Bronchial epithelial cell (primary cell): ENCODE measurements around the gene RARRES2. TPM values are rescaled to one million over a fixed set of nuclear protein-coding genes. Genes with fewer than 3 reads are reported as not detected.

Source experiments
- DNase-seq: peaks from one replicate; pipeline ENCODE4 v3.0.0-alpha.2; 2010; ENCODE audit warnings: low read depth
- FAIRE-seq: peaks from 2 replicates; lab custom pipeline; 2011; peaks lifted over from hg19 to GRCh38; lab: Jason Lieb, UNC
- H3K27me3 ChIP-seq: 2 replicates; pipeline ENCODE4 v1.5.1; 2011; ENCODE audit warnings: low read length; ENCODE audit not compliant: control insufficient read depth, insufficient read depth
- H3K36me3 ChIP-seq: 2 replicates; pipeline ENCODE4 v1.5.1; 2011; ENCODE audit warnings: low read length; ENCODE audit not compliant: control insufficient read depth, insufficient read depth
- H3K4me3 ChIP-seq: 2 replicates; pipeline ENCODE4 v1.5.1; 2011; ENCODE audit warnings: mild to moderate bottlenecking, low read depth, low read length, control low read depth
- total RNA-seq: library from RNA; depleted of rRNA; stranded (reverse); fragments of >200 nt; gene quantifications from 2 replicates; pipeline ENCODE4 v1.2.1, GENCODE V29; 2014
- TF ChIP-seq, protein P1 (sequence below): IDR thresholded peaks from 2 replicates; pipeline ENCODE4 v1.5.1; 2011; ENCODE audit warnings: mild to moderate bottlenecking, moderate library complexity, low read length, control low read depth, inconsistent platforms; ENCODE audit not compliant: insufficient read depth, severe bottlenecking

RARRES2 gene
- total RNA-seq, 1 donor from 2014 or later = 1.1 TPM

DNA sequence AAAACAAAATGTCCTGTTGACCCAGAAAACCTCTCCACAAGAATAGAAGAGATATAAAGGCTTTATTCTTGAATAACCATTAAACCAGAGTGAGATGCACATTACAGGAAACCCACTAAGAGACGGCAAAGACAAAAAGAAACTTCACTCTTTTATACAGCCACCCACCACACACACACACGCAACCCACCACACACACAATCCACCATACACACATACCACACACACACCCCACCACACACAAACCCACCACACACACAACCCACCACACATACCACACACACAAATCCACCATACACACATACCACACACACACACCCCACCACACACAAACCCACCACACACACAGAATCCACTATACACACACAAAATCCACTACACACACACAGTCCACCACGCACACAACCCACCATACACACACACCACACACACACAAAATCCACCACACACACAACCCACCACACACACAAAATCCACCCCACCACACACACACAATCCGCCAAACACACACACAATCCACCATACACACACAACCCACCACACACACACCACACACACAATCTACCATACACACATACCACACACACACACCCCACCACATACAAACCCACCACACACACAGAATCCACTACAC is 17.7 kb upstream of the RARRES2 start:
- DNase-seq (no peak), FAIRE-seq (no peak)
- Histone ChIP-seq H3K27me3 (no peaks in the 10 kb centered on the region), H3K4me3 (no peak overlapping the region), H3K36me3 (no peaks in the 10 kb centered on the region)
- TF ChIP-seq, protein P1, sequence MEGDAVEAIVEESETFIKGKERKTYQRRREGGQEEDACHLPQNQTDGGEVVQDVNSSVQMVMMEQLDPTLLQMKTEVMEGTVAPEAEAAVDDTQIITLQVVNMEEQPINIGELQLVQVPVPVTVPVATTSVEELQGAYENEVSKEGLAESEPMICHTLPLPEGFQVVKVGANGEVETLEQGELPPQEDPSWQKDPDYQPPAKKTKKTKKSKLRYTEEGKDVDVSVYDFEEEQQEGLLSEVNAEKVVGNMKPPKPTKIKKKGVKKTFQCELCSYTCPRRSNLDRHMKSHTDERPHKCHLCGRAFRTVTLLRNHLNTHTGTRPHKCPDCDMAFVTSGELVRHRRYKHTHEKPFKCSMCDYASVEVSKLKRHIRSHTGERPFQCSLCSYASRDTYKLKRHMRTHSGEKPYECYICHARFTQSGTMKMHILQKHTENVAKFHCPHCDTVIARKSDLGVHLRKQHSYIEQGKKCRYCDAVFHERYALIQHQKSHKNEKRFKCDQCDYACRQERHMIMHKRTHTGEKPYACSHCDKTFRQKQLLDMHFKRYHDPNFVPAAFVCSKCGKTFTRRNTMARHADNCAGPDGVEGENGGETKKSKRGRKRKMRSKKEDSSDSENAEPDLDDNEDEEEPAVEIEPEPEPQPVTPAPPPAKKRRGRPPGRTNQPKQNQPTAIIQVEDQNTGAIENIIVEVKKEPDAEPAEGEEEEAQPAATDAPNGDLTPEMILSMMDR = no peak

DNA sequence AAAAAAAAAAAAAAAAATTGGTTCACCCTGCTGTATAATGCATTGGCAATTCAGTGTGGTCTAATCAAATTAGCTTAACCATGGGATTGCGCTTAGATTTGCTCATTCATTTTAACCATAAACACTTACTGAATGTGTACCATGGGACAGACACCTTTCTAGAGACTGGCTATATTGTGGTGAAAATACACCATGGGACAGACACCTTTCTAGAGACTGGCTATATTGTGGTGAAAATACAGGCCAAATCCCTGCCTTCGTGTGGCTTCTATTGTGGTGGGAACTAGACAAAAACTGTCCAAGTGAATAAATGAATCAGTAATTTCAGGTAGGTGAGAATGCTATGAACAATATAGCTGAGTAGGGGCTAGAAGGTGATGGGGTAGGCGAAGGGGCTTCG is 17.0 kb upstream of the RARRES2 start:
- H3K27me3 ChIP-seq = no peaks in the 10 kb centered on the region
- no peak overlapping the region for H3K4me3 ChIP-seq
- DNase-seq = no peak
- FAIRE-seq = no peak
- no peaks in the 10 kb centered on the region for H3K36me3 ChIP-seq
- TF ChIP-seq, protein P1 = no peak

DNA sequence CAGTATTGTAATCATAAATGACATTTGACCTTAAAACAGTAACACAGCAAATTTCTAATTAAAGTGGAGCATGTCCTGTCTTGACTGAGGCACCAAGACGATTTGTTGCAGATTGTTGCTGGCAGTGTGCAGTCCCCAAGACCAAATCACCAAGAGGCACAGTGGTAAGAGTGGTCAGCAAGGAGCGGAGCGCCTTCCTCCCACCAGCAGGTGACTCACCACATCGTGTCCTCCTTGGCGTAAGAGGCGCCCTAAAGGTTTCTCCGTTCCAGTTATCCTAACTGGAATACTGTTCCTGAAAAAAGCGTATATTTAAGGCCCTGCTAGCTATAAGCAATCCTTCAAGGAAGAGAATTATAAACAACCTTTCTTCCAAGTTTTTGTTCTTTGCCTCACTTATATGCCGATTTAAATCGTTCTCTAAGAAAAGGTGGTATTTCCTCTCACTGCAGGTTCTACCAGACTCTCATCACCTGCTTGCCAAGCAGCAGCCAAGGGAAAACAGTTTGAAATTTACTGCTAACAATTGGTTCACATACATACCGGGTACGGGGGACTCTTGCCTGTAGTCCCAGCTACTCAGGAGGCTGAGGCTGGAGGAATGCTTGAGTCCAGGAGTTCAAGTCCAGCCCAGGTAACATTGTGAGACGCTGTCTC is 16.5 kb upstream of the RARRES2 start:
- no peak for FAIRE-seq
- Histone ChIP-seq H3K36me3 (no peaks in the 10 kb centered on the region), H3K27me3 (no peaks in the 10 kb centered on the region), H3K4me3 (no peak overlapping the region)
- TF ChIP-seq, protein P1 = no peak
- DNase-seq = peak; percentile 45

DNA sequence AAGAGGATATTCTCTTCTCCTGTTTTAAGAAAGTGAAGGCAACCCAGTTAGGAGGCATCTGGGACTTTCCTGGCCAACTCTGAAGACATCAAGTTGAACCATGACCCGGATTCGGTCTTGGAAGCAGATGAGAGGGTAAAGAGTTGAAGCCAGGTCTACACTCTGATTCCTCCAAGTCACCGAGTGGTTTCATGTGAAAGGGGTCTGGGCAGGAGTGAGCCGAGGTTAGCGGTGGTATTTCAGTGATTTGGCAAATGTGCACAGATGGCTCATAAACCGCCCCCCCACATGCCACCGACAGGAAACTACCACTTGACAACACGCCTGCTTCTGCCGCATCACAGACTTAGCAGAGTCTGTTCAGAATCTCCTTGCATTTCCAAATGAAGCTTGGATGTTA is 15.8 kb upstream of the RARRES2 start:
- no peaks in the 10 kb centered on the region for H3K27me3 ChIP-seq
- no peaks in the 10 kb centered on the region for H3K36me3 ChIP-seq
- FAIRE-seq = no peak
- H3K4me3 ChIP-seq = no peak overlapping the region
- no peak for DNase-seq
- TF ChIP-seq, protein P1 = no peak

DNA sequence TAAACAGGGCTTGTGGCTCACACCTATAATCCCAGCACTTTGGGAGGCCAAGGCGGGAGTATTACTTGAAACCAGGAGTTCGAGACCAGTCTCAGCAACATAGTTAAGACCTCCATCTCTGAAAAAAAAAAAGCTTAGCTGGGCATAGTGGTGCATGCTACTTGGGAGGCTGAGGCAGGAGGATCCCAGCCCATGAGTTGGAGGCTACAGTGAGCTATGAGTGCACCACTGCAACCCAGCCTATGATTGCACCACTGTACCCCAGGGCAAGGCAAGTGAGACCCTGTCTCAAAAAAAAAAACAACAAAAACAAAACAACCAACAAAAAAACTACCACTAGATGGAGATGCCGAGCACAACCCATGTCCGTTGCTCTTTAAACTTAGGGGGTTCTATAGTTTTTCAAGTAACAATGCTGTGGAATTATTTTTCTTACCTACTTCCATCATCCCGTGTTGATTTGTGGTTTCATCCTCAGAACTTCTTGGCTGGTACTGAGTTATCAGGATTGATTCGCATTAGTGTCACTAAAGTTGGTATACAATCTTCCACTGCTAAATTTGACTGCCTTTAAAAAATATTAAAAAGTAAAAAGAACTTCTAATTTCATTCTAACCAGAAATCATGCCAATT is 15.0 kb upstream of the RARRES2 start:
- FAIRE-seq (no peak), DNase-seq (no peak)
- Histone ChIP-seq H3K4me3 (no peak overlapping the region), H3K27me3 (no peaks in the 10 kb centered on the region), H3K36me3 (no peaks in the 10 kb centered on the region)
- TF ChIP-seq, protein P1 = peak; percentile 70
